Astrocyte (in vitro differentiated cells and primary cell): ENCODE measurements around the gene HMGA1. TPM values are rescaled to one million over a fixed set of nuclear protein-coding genes. Genes with fewer than 3 reads are reported as not detected.
A peak's percentile ranks its signal among the peaks of the same experiment; 100 is the strongest.

Experiments
- DNase-seq: peaks from one replicate; pipeline ENCODE4 v3.0.0-alpha.2; 2010; ENCODE audit warnings: low read depth
- FAIRE-seq: peaks from 2 replicates; lab custom pipeline; 2011; peaks lifted over from hg19 to GRCh38; lab: Jason Lieb, UNC
- H2AFZ ChIP-seq: 2 replicates; pipeline ENCODE4 v1.6.0; 2012; ENCODE audit warnings: low read depth, low read length, inconsistent platforms
- H3K27ac ChIP-seq: 2 replicates; pipeline ENCODE4 v1.5.1; 2011; ENCODE audit warnings: low read depth, low read length, inconsistent platforms
- H3K27me3 ChIP-seq: 2 replicates; pipeline ENCODE4 v1.6.0; 2011; ENCODE audit warnings: low read length, inconsistent platforms; ENCODE audit not compliant: insufficient read depth
- H3K36me3 ChIP-seq: 2 replicates; pipeline ENCODE4 v1.5.1; 2011; ENCODE audit warnings: low read length, inconsistent platforms; ENCODE audit not compliant: insufficient read depth
- H3K4me1 ChIP-seq: 2 replicates; pipeline ENCODE4 v1.5.1; 2011; ENCODE audit warnings: low read length, inconsistent platforms; ENCODE audit not compliant: insufficient read depth
- H3K4me2 ChIP-seq: 2 replicates; pipeline ENCODE4 v1.6.0; 2012; ENCODE audit warnings: low read length, inconsistent platforms
- H3K4me3 ChIP-seq: 2 replicates; pipeline ENCODE4 v1.5.1; 2011; ENCODE audit warnings: low read depth, mild to moderate bottlenecking, low read length, inconsistent platforms; ENCODE audit not compliant: insufficient read depth
- H3K79me2 ChIP-seq: 2 replicates; pipeline ENCODE4 v1.6.0; 2012; ENCODE audit warnings: mild to moderate bottlenecking, low read length, inconsistent platforms; ENCODE audit not compliant: insufficient read depth
- H3K9ac ChIP-seq: 2 replicates; pipeline ENCODE4 v1.6.0; 2012; ENCODE audit warnings: mild to moderate bottlenecking, low read length, inconsistent platforms
- H3K9me3 ChIP-seq: 2 replicates; pipeline ENCODE4 v1.5.1; 2012; ENCODE audit warnings: low read depth, mild to moderate bottlenecking, low read length, inconsistent platforms; ENCODE audit not compliant: insufficient read depth
- H4K20me1 ChIP-seq: 2 replicates; pipeline ENCODE4 v1.6.0; 2012; ENCODE audit warnings: low read length, inconsistent platforms; ENCODE audit not compliant: insufficient read depth
- H3K27ac Mint-ChIP-seq: one replicate; pipeline ENCODE4 v1.8.0; 2021; ENCODE audit warnings: mild to moderate bottlenecking, mixed read lengths; ENCODE audit not compliant: unreplicated experiment
- H3K27me3 Mint-ChIP-seq: one replicate; pipeline ENCODE4 v1.8.0; 2021; ENCODE audit warnings: low read depth, mixed read lengths; ENCODE audit not compliant: unreplicated experiment
- H3K36me3 Mint-ChIP-seq: one replicate; pipeline ENCODE4 v1.8.0; 2021; ENCODE audit warnings: low read depth, mixed read lengths; ENCODE audit not compliant: unreplicated experiment
- H3K4me1 Mint-ChIP-seq: one replicate; pipeline ENCODE4 v1.8.0; 2021; ENCODE audit warnings: low read depth, mixed read lengths; ENCODE audit not compliant: unreplicated experiment
- H3K4me3 Mint-ChIP-seq: one replicate; pipeline ENCODE4 v1.8.0; 2021; ENCODE audit warnings: mild to moderate bottlenecking, moderate library complexity, mixed read lengths; ENCODE audit not compliant: unreplicated experiment
- H3K9me3 Mint-ChIP-seq: one replicate; pipeline ENCODE4 v1.8.0; 2021; ENCODE audit warnings: mild to moderate bottlenecking, mixed read lengths; ENCODE audit not compliant: unreplicated experiment
- CTCF ChIP-seq: IDR thresholded peaks from 2 replicates; pipeline ENCODE4 v1.5.1; 2011; ENCODE audit warnings: low read depth, mild to moderate bottlenecking, inconsistent platforms, low read length, moderate library complexity; ENCODE audit not compliant: insufficient read depth
- EZH2 ChIP-seq: IDR thresholded peaks from 2 replicates; pipeline ENCODE4 v1.6.1; 2012; ENCODE audit warnings: mild to moderate bottlenecking, low read length, inconsistent platforms; ENCODE audit not compliant: insufficient read depth
- total RNA-seq: library from RNA; stranded (reverse); gene quantifications from 2 replicates; pipeline ENCODE4 v1.2.1, GENCODE V29; 2021

The HMGA1 gene
- total RNA-seq, 1 donor from 2014 or later: 199 TPM

DNA sequence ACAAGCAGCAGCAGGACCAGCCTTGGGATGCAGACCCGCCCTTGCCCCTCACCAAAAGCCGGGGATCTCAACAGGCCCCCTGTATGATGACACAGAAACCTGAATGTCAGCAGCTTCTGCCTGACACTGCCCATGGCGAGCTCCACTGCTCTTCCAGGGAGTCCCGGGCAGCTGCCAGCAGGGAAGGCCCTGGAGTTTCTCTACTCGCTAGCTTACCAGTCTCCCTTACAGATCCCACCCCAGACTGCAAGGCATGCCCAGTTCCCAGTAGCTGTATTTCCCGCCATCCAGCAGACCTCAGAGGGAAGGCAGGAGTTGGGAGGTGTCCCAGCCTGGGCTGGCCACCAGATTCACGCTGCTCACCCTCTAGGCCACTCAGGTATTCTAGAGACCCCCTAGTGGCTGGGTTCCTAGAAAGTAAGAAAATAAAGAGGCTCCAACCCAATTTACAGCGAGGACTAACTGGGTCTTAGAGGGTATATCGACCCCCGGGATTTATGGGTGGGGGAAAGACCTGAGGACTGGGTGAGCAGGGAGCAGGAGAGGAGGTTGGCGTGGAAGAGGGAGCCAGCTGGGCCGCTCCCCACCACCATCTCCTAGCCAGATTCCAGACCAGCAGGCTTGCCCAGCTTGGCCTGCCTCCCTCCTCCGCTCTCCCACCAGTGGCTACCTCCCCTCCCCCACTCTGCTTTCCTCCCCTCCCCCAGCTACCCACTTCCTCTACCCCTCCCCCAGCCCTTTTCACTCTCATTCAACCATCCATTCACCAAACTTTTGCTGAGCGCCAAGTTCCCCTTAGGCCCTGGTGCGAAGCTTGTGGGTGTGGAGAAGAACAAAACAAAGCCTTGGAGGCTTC is 9.7 kb upstream of the HMGA1 start:
- Histone ChIP-seq H2AFZ (no peak overlapping the region), H3K27me3 (no peaks in the 10 kb centered on the region), H3K9me3 (no peaks in the 10 kb centered on the region), H3K4me2 (no peak overlapping the region), H3K36me3 (no peaks in the 10 kb centered on the region), H3K4me3 (no peak overlapping the region), H4K20me1 (no peaks in the 10 kb centered on the region), H3K9ac (no peak overlapping the region), H3K27ac (no peak overlapping the region), H3K4me1 (peaks cover 27% of the 10 kb centered on the region), H3K79me2 (no peaks in the 10 kb centered on the region)
- DNase-seq: no peak
- FAIRE-seq: no peak
- Mint-ChIP-seq H3K36me3 (no peaks in the 10 kb centered on the region), H3K9me3 (no peaks in the 10 kb centered on the region), H3K4me3 (no peak overlapping the region), H3K27ac (no peak overlapping the region), H3K4me1 (peaks cover 10% of the 10 kb centered on the region), H3K27me3 (peaks cover 3% of the 10 kb centered on the region)
- no peak for TF ChIP-seq CTCF
- TF ChIP-seq EZH2: no peak

DNA sequence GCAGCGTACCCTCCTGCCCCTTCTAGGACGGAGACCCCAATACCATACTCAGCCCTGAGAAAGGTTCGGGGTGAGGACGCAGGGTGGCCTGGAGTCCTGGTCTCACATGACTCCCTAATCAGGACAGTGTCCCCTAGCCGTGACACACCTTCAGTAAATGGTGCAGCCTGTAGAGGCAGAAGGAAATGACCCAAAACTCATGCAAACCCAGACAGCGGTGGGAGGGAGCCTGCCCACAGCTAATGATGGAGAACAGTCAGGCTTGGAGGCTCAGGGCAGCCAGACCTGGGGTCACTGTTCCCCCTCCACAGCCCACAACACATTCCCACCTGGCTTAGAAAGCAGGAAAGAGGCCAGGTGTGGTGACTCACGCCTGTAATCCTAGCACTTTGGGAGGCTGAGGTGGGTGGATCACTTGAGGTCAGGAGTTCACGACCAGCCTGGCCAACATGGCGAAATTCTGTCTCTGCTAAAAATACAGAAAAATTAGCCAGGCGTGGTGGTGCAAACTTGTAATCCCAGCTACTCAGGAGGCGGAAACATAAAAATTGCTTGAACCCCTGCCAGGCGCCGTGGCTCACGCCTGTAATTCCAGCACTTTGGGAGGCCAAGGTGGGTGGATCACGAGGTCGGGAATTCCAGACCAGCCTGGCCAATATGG is 8.8 kb upstream of the HMGA1 start:
- DNase-seq: no peak
- H3K4me1 Mint-ChIP-seq: peaks cover 10% of the 10 kb centered on the region
- H3K27me3 ChIP-seq: no peaks in the 10 kb centered on the region
- H3K9me3 Mint-ChIP-seq: no peaks in the 10 kb centered on the region
- peaks cover 3% of the 10 kb centered on the region for H3K27me3 Mint-ChIP-seq
- H3K79me2 ChIP-seq: no peaks in the 10 kb centered on the region
- H3K4me3 ChIP-seq: no peak overlapping the region
- H3K36me3 Mint-ChIP-seq: no peaks in the 10 kb centered on the region
- TF ChIP-seq EZH2 (no peak), CTCF (no peak)
- no peaks in the 10 kb centered on the region for H4K20me1 ChIP-seq
- H3K27ac ChIP-seq: no peak overlapping the region
- no peak overlapping the region for H3K27ac Mint-ChIP-seq
- no peak overlapping the region for H2AFZ ChIP-seq
- peak overlapping the region; percentile 15 for H3K4me2 ChIP-seq
- H3K4me3 Mint-ChIP-seq: no peak overlapping the region
- H3K36me3 ChIP-seq: no peaks in the 10 kb centered on the region
- peaks cover 27% of the 10 kb centered on the region for H3K4me1 ChIP-seq
- H3K9me3 ChIP-seq: no peaks in the 10 kb centered on the region
- H3K9ac ChIP-seq: no peak overlapping the region
- FAIRE-seq: no peak

GRCh38 chr6:34229877-34230276 is 6.8 kb upstream of the HMGA1 start:
- Histone ChIP-seq H2AFZ (no peak overlapping the region), H4K20me1 (no peaks in the 10 kb centered on the region), H3K36me3 (no peaks in the 10 kb centered on the region), H3K9me3 (no peaks in the 10 kb centered on the region), H3K4me3 (no peak overlapping the region), H3K4me2 (no peak overlapping the region), H3K27ac (no peak overlapping the region), H3K27me3 (no peaks in the 10 kb centered on the region), H3K4me1 (peaks cover 12% of the 10 kb centered on the region), H3K79me2 (no peaks in the 10 kb centered on the region), H3K9ac (no peak overlapping the region)
- Mint-ChIP-seq H3K4me3 (no peak overlapping the region), H3K4me1 (peaks cover 10% of the 10 kb centered on the region), H3K9me3 (no peaks in the 10 kb centered on the region), H3K27me3 (peaks cover 3% of the 10 kb centered on the region), H3K36me3 (no peaks in the 10 kb centered on the region), H3K27ac (no peak overlapping the region)
- TF ChIP-seq CTCF: no peak
- TF ChIP-seq EZH2: no peak
- DNase-seq (no peak), FAIRE-seq (no peak)
